Fibroblast of skin of left quadriceps (primary cell): Measurements from ENCODE around the gene STMN1.

Experiments used
- DNase-seq, 2 experiments: peaks; one replicate each; pipeline ENCODE4 v3.0.0-alpha.2; 2013; ENCODE audit warnings: low read depth in 2 of 2

STMN1 gene

GRCh38 chr1:25871086-25871703, 35.0 kb downstream of the STMN1 start:
- DNase-seq = no peak

GRCh38 chr1:25870614-25871013, 35.6 kb downstream of the STMN1 start:
- DNase-seq = no peak

- DNase-seq = no peak
Measured at GRCh38 chr1:25869909-25870606, 36.2 kb downstream of the STMN1 start.

GRCh38 chr1:25867210-25867991, 38.8 kb downstream of the STMN1 start:
- no peak for DNase-seq

- no peak for DNase-seq
Measured at GRCh38 chr1:25866288-25866687, 39.9 kb downstream of the STMN1 start.

GRCh38 chr1:25864434-25864833, 41.8 kb downstream of the STMN1 start:
- DNase-seq = no peak

- DNase-seq = no peak
Measured at GRCh38 chr1:25863486-25864262, 42.5 kb downstream of the STMN1 start.

- DNase-seq = no peak
Measured at GRCh38 chr1:25862785-25863485, 43.3 kb downstream of the STMN1 start.

GRCh38 chr1:25861316-25862286, 44.6 kb downstream of the STMN1 start:
- no peak for DNase-seq

- DNase-seq = peak; percentile 66 to 77
Measured at GRCh38 chr1:25858906-25859789, 47.1 kb downstream of the STMN1 start, which contains the start of gene AUNIP. AUNIP (minus strand) TSS chr1:25859457; CDS start chr1:25859357, 100 bp downstream.

- no peak for DNase-seq
Measured at GRCh38 chr1:25858494-25858893, 47.7 kb downstream of the STMN1 start.

- no peak for DNase-seq
Measured at GRCh38 chr1:25856856-25857255, 49.4 kb downstream of the STMN1 start.

- no peak for DNase-seq
Measured at GRCh38 chr1:25854554-25854953, 51.7 kb downstream of the STMN1 start.
